HepG2 (cell line): Measurements from ENCODE around the gene CELSR2. TPM values are rescaled to one million over a fixed set of nuclear protein-coding genes. Genes with fewer than 3 reads are reported as not detected.
A peak's percentile ranks its signal among the peaks of the same experiment; 100 is the strongest.

ENCODE experiments used
- KLF6 ChIP-seq: IDR thresholded peaks from 2 replicates; pipeline ENCODE4 v1.8.0; 2016; ENCODE audit warnings: missing biosample characterization, missing genetic modification reagents
- TSC22D2 ChIP-seq: sonication (generic); formaldehyde crosslinking; IDR thresholded peaks from 2 replicates; pipeline ENCODE4 v1.5.1; 2020; ENCODE audit warnings: missing genetic modification reagents, mild to moderate bottlenecking, borderline replicate concordance
- ZNF839 ChIP-seq: sonication (generic); formaldehyde crosslinking; IDR thresholded peaks from 2 replicates; pipeline ENCODE4 v1.4.0; 2020; ENCODE audit warnings: missing genetic modification reagents, mild to moderate bottlenecking, borderline replicate concordance
- polyA plus RNA-seq, 8 experiments: library from polyadenylated mRNA; depleted of rRNA in 3 of 8; stranded (reverse) in 7 of 8; unstranded in 1 of 8; fragments of >200 nt; fragmentation: Illumina TruSeq in 4 of 8; extraction: Trizol in 4 of 8; gene quantifications; 2 replicates each; pipeline versions ENCODE4 v1.2.1 to v1.2.3, GENCODE V29; 2011 to 2016; ENCODE audit warnings: low read depth in 4 of 8, missing spikeins in 1 of 8, mixed read lengths in 1 of 8; ENCODE audit not compliant: insufficient read depth in 1 of 8
- total RNA-seq, 5 experiments: library from RNA; depleted of rRNA; stranded (reverse); fragments of >200 nt; fragmentation: Illumina TruSeq; extraction: Trizol; gene quantifications; 2 replicates each; pipeline ENCODE4 v1.2.3, GENCODE V29; 2016; ENCODE audit warnings: low read depth in 1 of 5
- TF ChIP-seq, protein P1 (sequence below), 2 experiments: sonication (generic) in 1 of 2; formaldehyde crosslinking in 1 of 2; IDR thresholded peaks; 2 replicates each; pipeline versions ENCODE4 v1.5.1 to v1.6.1; 2011 to 2020; ENCODE audit warnings: borderline replicate concordance in 1 of 2, low read depth in 1 of 2, low read length in 1 of 2, mild to moderate bottlenecking in 1 of 2, missing genetic modification reagents in 1 of 2, moderate library complexity in 1 of 2
- TF ChIP-seq, protein P2 (sequence below): sonication (generic); formaldehyde crosslinking; IDR thresholded peaks from 2 replicates; pipeline ENCODE4 v1.4.0; 2020; ENCODE audit warnings: missing genetic modification reagents
- TF ChIP-seq, protein P3 (sequence below): IDR thresholded peaks from 2 replicates; pipeline ENCODE4 v1.4.0; 2020; ENCODE audit warnings: mild to moderate bottlenecking, missing genetic modification reagents

CELSR2 gene
- total and polyA plus RNA-seq, 2 of the 13 experiments (the other 11 are each of a cell fraction or from before 2014, with no cell fraction given) = 4.0 to 6.6 TPM

DNA sequence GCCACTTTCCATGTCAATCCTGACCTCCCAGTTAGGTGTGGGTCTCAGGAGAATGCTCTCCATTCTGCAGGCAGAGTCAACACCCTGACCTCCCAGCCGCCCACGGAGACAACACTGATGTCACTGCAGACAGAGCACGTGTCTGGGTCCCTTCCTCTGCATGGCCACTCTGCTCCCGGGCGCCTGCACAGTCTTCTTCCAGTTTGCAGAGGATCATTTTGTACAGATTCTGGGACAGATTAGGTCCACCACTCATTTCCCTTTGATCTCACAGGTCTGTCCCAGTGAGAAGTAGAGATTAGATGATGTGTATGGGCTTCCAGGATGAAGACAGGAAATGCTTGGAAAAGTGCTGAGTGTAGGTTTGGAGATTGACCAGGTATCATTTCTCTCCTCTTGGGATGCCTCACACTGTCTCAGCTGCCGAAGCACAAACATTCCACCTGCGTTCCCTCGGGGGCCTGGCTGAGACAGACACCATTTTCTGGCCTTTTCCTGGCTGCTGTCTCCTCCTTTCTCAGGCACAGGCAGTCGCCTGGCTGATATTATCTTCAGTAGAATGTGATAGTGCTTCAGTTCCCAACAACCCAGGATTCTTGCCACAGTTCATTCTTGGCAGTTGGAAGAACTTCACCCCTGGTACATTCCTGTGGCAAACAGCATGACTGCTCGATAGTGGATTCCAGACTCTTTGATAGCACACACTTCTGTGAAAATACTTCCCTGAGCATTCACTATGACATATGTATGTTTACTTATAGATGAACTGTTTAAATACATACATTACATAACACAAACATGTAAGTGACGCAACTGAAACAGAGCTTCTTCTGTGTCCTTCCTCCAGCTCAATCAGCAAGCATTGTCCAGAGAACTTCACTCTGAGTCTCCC lies 49.6 kb downstream of the CELSR2 start (continued):
- TF ChIP-seq, protein P1, sequence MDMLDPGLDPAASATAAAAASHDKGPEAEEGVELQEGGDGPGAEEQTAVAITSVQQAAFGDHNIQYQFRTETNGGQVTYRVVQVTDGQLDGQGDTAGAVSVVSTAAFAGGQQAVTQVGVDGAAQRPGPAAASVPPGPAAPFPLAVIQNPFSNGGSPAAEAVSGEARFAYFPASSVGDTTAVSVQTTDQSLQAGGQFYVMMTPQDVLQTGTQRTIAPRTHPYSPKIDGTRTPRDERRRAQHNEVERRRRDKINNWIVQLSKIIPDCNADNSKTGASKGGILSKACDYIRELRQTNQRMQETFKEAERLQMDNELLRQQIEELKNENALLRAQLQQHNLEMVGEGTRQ (IDR thresholded peaks at IDR 0.05; ENCODE audit: low read depth, low read length) = peak; percentile 39; the same call in 1 of the 2 replicates
- TF ChIP-seq, protein P1 (CRISPR knock-in tag; IDR thresholded peaks at IDR 0.05; ENCODE audit: borderline replicate concordance) = peak; percentile 58; the same call in 1 of the 2 replicates
- TF ChIP-seq, protein P2, sequence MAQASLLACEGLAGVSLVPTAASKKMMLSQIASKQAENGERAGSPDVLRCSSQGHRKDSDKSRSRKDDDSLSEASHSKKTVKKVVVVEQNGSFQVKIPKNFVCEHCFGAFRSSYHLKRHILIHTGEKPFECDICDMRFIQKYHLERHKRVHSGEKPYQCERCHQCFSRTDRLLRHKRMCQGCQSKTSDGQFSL (CRISPR knock-in tag) = no peak
- TF ChIP-seq ZNF839 (no peak), KLF6 (CRISPR knock-in tag) (peak; percentile 87; the same call in 1 of the 2 replicates), TSC22D2 (CRISPR knock-in tag) (peak; percentile 75; the same call in 1 of the 2 replicates)
- TF ChIP-seq, protein P3, sequence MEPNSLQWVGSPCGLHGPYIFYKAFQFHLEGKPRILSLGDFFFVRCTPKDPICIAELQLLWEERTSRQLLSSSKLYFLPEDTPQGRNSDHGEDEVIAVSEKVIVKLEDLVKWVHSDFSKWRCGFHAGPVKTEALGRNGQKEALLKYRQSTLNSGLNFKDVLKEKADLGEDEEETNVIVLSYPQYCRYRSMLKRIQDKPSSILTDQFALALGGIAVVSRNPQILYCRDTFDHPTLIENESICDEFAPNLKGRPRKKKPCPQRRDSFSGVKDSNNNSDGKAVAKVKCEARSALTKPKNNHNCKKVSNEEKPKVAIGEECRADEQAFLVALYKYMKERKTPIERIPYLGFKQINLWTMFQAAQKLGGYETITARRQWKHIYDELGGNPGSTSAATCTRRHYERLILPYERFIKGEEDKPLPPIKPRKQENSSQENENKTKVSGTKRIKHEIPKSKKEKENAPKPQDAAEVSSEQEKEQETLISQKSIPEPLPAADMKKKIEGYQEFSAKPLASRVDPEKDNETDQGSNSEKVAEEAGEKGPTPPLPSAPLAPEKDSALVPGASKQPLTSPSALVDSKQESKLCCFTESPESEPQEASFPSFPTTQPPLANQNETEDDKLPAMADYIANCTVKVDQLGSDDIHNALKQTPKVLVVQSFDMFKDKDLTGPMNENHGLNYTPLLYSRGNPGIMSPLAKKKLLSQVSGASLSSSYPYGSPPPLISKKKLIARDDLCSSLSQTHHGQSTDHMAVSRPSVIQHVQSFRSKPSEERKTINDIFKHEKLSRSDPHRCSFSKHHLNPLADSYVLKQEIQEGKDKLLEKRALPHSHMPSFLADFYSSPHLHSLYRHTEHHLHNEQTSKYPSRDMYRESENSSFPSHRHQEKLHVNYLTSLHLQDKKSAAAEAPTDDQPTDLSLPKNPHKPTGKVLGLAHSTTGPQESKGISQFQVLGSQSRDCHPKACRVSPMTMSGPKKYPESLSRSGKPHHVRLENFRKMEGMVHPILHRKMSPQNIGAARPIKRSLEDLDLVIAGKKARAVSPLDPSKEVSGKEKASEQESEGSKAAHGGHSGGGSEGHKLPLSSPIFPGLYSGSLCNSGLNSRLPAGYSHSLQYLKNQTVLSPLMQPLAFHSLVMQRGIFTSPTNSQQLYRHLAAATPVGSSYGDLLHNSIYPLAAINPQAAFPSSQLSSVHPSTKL (CRISPR knock-in tag) = peak; percentile 98
